K562 (cell line): ENCODE results near the gene COL28A1. TPM values are rescaled to one million over a fixed set of nuclear protein-coding genes. Genes with fewer than 3 reads are reported as not detected.

Source experiments
- ATAC-seq: fragments of 200-7000 bp; cut with Tn5 transposase; 3 replicates; pipeline ENCODE4 v1.9.1; 2020; ENCODE audit warnings: moderate library complexity
- BruUV-seq: library from RNA; stranded (reverse); fragments of 400-500 nt; replicated peaks from 2 replicates; lab custom pipeline; 2021; lab: Mats Ljungman, UMichigan
- CTCF ChIA-PET: fragments of 300-600 bp; formaldehyde crosslinking; extraction: SDS; loops from one replicate; lab custom pipeline; 2021; ENCODE audit warnings: low intra/inter-chr PET ratio; lab: Yijun Ruan, JAX
- POLR2A ChIA-PET: fragments of 300-600, 350-650 bp; sonication (Branson Sonifier 250); formaldehyde crosslinking; extraction: SDS; loops from one replicate; lab custom pipeline; 2021; ENCODE audit warnings: antibody characterized with exemption, inconsistent platforms; lab: Yijun Ruan, JAX
- DNase-seq, 4 experiments: peaks; one replicate each; pipeline versions ENCODE4 v3.0.0 to v3.0.0-alpha.2; 2011 to 2018; ENCODE audit warnings: low spot score in 3 of 4, mixed read lengths in 3 of 4; ENCODE audit errors: extremely low read depth in 1 of 4
- FAIRE-seq: peaks from 2 replicates; lab custom pipeline; 2011; peaks lifted over from hg19 to GRCh38; lab: Jason Lieb, UNC
- H2AFZ ChIP-seq: 2 replicates; pipeline ENCODE4 v1.6.0; 2011; ENCODE audit warnings: low read depth, low read length, control low read depth, inconsistent platforms
- H3K27ac ChIP-seq: fragments of 200-600 bp; 3 replicates; pipeline ENCODE4 v1.8.0; 2011; ENCODE audit warnings: low read depth, mild to moderate bottlenecking, control low read depth, inconsistent platforms, low read length, moderate library complexity, mixed read lengths; ENCODE audit errors: extremely low read depth
- H3K27me3 ChIP-seq, 2 experiments: fragments of 300-600 bp in 1 of 2; 2 replicates in 1 of 2; 3 replicates in 1 of 2; pipeline versions ENCODE4 v1.6.0 to v1.8.0; 2011; ENCODE audit warnings: inconsistent platforms in 2 of 2, low read length in 2 of 2, mild to moderate bottlenecking in 1 of 2, mixed read lengths in 1 of 2, moderate library complexity in 1 of 2; ENCODE audit not compliant: control insufficient read depth in 2 of 2, insufficient read depth in 2 of 2
- H3K36me3 ChIP-seq: fragments of 300-600 bp; 3 replicates; pipeline ENCODE4 v1.8.0; 2011; ENCODE audit warnings: mild to moderate bottlenecking, low read length, inconsistent platforms; ENCODE audit not compliant: control insufficient read depth, insufficient read depth
- H3K4me1 ChIP-seq, 2 experiments: fragments of 200-600 bp in 1 of 2; replicated peaks in 1 of 2; 2 replicates in 1 of 2; 3 replicates in 1 of 2; pipeline versions ENCODE4 v1.5.1 to v1.8.0; 2011; ENCODE audit warnings: inconsistent platforms in 2 of 2, low read length in 2 of 2, mild to moderate bottlenecking in 1 of 2, mixed read lengths in 1 of 2, moderate library complexity in 1 of 2; ENCODE audit not compliant: control insufficient read depth in 2 of 2, insufficient read depth in 2 of 2
- H3K4me2 ChIP-seq: 2 replicates; pipeline ENCODE4 v1.6.1; 2011; ENCODE audit warnings: low read length, control low read depth, inconsistent platforms, mixed read lengths; ENCODE audit not compliant: insufficient read depth
- H3K4me3 ChIP-seq: fragments of 200-600 bp; sonication (generic), shearing (Covaris generic); 2 replicates; pipeline ENCODE4 v1.5.1; 2016; ENCODE audit warnings: control low read depth, inconsistent platforms
- H3K79me2 ChIP-seq: fragments of 200-600 bp; 3 replicates; pipeline ENCODE4 v1.8.0; 2011; ENCODE audit warnings: low read length, inconsistent platforms; ENCODE audit not compliant: control insufficient read depth, insufficient read depth
- H3K9ac ChIP-seq, 2 experiments: 2 replicates each; pipeline versions ENCODE4 v1.6.0 to v1.6.1; 2011; ENCODE audit warnings: low read depth in 2 of 2, low read length in 2 of 2, control low read depth in 1 of 2, inconsistent platforms in 1 of 2, mild to moderate bottlenecking in 1 of 2, mixed read lengths in 1 of 2; ENCODE audit not compliant: insufficient read depth in 1 of 2
- H3K9me1 ChIP-seq: one replicate; pipeline ENCODE4 v1.6.0; 2011; ENCODE audit warnings: inconsistent platforms, mild to moderate bottlenecking, low read length, moderate library complexity; ENCODE audit not compliant: control insufficient read depth, insufficient read depth
- H3K9me3 ChIP-seq: replicated peaks from 2 replicates; pipeline ENCODE4 v1.5.1; 2011; ENCODE audit warnings: low read depth, low read length, inconsistent platforms; ENCODE audit not compliant: control insufficient read depth, insufficient read depth
- H4K20me1 ChIP-seq: replicated peaks from 2 replicates; pipeline ENCODE4 v1.6.1; 2011; ENCODE audit warnings: low read length, inconsistent platforms, mixed read lengths; ENCODE audit not compliant: control insufficient read depth, insufficient read depth
- ESRRA ChIP-seq: fragments of 450-650 bp; IDR thresholded peaks from 2 replicates; pipeline ENCODE4 v1.6.1; 2014; ENCODE audit warnings: low read depth, mild to moderate bottlenecking, moderate library complexity, borderline replicate concordance
- SAFB2 ChIP-seq: fragments of 200-400 bp; formaldehyde crosslinking; IDR thresholded peaks from 2 replicates; pipeline ENCODE4 v1.6.1; 2018; ENCODE audit warnings: borderline replicate concordance, low read length, low read depth, moderate library complexity; ENCODE audit not compliant: severe bottlenecking
- ZBTB17 ChIP-seq: fragments of 450-650 bp; formaldehyde crosslinking; IDR thresholded peaks from 2 replicates; pipeline ENCODE4 v1.4.0; 2020; ENCODE audit warnings: mild to moderate bottlenecking
- WGBS: fragments of 100-300 bp; shearing (Covaris generic); methylation state at CpG from one replicate; pipeline ENCODE4 v1.1.6; 2016; ENCODE audit warnings: low coverage, mixed read lengths; ENCODE audit not compliant: insufficient coverage; ENCODE audit errors: missing lambda C conversion rate; 5-methylcytosine and 5-hydroxymethylcytosine counted together
- in situ Hi-C: fragments of 300-500 bp; cut with MboI; formaldehyde crosslinking; loops from 4 replicates; pipeline ENCODE4 v1.15.0; 2018; ENCODE audit warnings: inconsistent platforms, mixed read lengths
- intact Hi-C: fragments of 100-400 bp; cut with micrococcal nuclease; formaldehyde crosslinking; loops from 2 replicates; pipeline ENCODE4 v1.14.2; 2022
- polyA plus RNA-seq, 8 experiments: library from polyadenylated mRNA; depleted of rRNA in 4 of 8; stranded (reverse) in 5 of 8; unstranded in 3 of 8; fragments of >200 nt; fragmentation: Nextera tagmentation in 2 of 8; fragmentation: Illumina TruSeq in 1 of 8; extraction: Ambion mirVana in 2 of 8; extraction: Trizol in 1 of 8; gene quantifications; 2 replicates each; pipeline versions ENCODE4 v1.2.1 to v1.2.3, GENCODE V29; 2011 to 2014; ENCODE audit warnings: inconsistent platforms in 1 of 8, missing spikeins in 1 of 8
- total RNA-seq, 7 experiments: library from RNA; depleted of rRNA in 6 of 7; stranded (reverse); fragments of >200 nt in 6 of 7; fragmentation: Illumina TruSeq in 2 of 7; extraction: Trizol in 2 of 7; gene quantifications; 2 replicates each; pipeline versions ENCODE4 v1.2.1 to v1.2.3, GENCODE V29; 2011 to 2021; ENCODE audit warnings: low replicate concordance in 1 of 7
- TF ChIP-seq, protein P1 (sequence below): fragments of 450-650 bp; IDR thresholded peaks from 2 replicates; pipeline ENCODE4 v1.7.0; 2016; ENCODE audit warnings: borderline replicate concordance
- TF ChIP-seq, protein P2 (sequence below), 2 experiments: fragments of 450-650 bp; IDR thresholded peaks; 2 replicates each; pipeline ENCODE4 v1.6.1; 2016; ENCODE audit warnings: mild to moderate bottlenecking in 2 of 2, borderline replicate concordance in 1 of 2, low read depth in 1 of 2, moderate library complexity in 1 of 2
- TF ChIP-seq, protein P3 (sequence below): fragments of 250-450 bp; sonication (Bioruptor Pico); IDR thresholded peaks from 2 replicates; pipeline ENCODE4 v1.5.0; 2021

Gene COL28A1
- total and polyA plus RNA-seq, 9 of the 15 experiments (the other 6 are each of a cell fraction or from before 2014, with no cell fraction given) = 0.03 to 0.13 (median 0.05) TPM; not detected in 3

DNA sequence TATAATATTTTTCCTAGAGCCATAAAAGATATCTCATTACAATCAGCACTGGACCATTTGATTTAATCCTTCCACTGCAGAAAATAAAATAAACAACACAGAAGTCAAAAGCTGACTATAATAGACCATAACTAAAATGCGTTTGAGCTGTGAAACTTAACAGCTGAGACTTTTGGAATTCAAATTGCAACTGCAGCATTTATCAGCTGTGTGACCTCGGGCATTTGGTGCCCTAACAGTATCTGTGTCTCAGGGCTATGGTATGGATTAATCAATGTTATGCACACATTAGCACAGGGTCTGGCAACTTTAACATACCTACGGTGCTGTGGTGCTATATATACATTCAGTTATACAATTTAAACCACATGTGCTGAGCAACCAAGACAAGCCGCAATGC is 160.1 kb downstream of the COL28A1 start:
- ATAC-seq (no peak), DNase-seq (no peak), FAIRE-seq (no peak)
- Histone ChIP-seq H3K27ac (no peak overlapping the region), H3K27me3 (peaks cover 10 to 16% of the 10 kb centered on the region in 2 experiments; a peak in 4 of 5 replicates), H3K4me1 (no peaks in the 10 kb centered on the region), H2AFZ (no peak overlapping the region), H3K4me3 (no peak overlapping the region), H4K20me1 (no peaks in the 10 kb centered on the region), H3K9me1 (no peaks in the 10 kb centered on the region), H3K79me2 (no peaks in the 10 kb centered on the region), H3K9ac (no peak overlapping the region), H3K9me3 (no peaks in the 10 kb centered on the region), H3K4me2 (no peak overlapping the region), H3K36me3 (no peaks in the 10 kb centered on the region)
- in situ Hi-C loops = no loop called here
- 15% methylated on average over 4 of the region's 4 CpGs for WGBS
- no TSS peak for BruUV-seq
- intact Hi-C loops = no loop called here
- POLR2A ChIA-PET = interaction anchor here (1.0 to 2.4 kb wide), 2 partner anchors 11 kb away, joined by 4 to 9 read pairs; no protein-coding TSS in a partner anchor
- TF ChIP-seq ESRRA = no peak
- no peak for TF ChIP-seq SAFB2
- TF ChIP-seq, protein P1, sequence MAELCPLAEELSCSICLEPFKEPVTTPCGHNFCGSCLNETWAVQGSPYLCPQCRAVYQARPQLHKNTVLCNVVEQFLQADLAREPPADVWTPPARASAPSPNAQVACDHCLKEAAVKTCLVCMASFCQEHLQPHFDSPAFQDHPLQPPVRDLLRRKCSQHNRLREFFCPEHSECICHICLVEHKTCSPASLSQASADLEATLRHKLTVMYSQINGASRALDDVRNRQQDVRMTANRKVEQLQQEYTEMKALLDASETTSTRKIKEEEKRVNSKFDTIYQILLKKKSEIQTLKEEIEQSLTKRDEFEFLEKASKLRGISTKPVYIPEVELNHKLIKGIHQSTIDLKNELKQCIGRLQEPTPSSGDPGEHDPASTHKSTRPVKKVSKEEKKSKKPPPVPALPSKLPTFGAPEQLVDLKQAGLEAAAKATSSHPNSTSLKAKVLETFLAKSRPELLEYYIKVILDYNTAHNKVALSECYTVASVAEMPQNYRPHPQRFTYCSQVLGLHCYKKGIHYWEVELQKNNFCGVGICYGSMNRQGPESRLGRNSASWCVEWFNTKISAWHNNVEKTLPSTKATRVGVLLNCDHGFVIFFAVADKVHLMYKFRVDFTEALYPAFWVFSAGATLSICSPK = no peak
- TF ChIP-seq, protein P2, sequence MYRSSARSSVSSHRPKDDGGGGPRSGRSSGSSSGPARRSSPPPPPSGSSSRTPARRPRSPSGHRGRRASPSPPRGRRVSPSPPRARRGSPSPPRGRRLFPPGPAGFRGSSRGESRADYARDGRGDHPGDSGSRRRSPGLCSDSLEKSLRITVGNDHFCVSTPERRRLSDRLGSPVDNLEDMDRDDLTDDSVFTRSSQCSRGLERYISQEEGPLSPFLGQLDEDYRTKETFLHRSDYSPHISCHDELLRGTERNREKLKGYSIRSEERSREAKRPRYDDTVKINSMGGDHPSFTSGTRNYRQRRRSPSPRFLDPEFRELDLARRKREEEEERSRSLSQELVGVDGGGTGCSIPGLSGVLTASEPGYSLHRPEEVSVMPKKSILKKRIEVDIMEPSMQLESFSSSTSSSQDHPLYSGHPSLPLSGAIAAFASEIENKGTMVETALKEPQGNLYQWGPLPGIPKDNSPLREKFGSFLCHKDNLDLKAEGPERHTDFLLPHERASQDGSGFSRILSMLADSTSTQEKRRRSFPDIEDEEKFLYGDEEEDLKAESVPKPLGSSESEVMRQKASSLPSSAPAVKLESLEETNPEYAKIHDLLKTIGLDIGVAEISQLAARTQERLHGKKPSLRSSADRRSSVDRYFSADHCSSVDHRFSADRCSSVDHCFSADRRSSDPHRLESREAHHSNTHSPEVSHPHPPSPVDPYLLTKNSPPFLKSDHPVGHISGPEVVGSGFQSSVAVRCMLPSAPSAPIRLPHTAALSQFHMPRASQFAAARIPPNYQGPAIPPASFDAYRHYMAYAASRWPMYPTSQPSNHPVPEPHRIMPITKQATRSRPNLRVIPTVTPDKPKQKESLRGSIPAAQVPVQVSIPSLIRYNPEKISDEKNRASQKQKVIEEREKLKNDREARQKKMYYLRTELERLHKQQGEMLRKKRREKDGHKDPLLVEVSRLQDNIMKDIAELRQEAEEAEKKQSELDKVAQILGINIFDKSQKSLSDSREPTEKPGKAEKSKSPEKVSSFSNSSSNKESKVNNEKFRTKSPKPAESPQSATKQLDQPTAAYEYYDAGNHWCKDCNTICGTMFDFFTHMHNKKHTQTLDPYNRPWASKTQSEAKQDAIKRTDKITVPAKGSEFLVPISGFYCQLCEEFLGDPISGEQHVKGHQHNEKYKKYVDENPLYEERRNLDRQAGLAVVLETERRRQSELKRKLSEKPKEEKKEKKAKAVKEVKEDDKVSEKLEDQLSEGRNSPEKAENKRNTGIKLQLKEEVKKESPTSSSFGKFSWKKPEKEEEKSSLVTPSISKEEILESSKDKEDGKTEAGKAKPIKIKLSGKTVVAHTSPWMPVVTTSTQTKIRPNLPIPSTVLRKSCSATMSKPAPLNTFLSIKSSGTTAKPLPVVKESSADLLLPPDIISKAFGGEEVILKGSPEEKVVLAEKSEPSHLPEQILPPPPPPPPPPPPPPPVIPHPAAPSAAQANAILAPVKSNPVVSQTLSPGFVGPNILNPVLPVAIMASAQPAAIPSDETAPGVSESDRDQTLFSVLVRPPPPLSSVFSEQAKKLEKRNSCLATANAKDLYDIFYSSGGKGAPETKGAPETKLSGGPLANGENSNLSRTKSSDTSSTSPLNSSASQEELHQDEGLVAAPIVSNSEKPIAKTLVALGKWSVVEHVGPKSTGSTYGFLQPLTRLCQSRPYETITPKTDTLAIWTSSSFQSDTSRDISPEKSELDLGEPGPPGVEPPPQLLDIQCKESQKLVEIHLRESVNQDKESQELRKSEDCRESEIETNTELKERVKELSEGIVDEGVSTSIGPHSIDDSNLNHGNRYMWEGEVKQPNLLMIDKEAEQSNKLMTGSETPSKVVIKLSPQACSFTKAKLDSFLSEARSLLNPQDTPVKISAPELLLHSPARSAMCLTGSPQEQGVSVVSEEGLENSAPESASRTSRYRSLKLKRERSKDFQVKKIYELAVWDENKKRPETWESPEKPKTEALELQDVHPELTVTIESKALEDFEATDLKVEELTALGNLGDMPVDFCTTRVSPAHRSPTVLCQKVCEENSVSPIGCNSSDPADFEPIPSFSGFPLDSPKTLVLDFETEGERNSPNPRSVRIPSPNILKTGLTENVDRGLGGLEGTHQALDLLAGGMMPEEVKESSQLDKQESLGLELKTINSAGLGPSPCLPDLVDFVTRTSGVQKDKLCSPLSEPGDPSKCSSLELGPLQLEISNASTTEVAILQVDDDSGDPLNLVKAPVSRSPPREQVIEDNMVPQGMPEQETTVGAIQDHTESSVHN (IDR thresholded peaks at IDR 0.05; ENCODE audit: borderline replicate concordance in 1 of 2, low read depth in 1 of 2) = no peak
- TF ChIP-seq, protein P3, sequence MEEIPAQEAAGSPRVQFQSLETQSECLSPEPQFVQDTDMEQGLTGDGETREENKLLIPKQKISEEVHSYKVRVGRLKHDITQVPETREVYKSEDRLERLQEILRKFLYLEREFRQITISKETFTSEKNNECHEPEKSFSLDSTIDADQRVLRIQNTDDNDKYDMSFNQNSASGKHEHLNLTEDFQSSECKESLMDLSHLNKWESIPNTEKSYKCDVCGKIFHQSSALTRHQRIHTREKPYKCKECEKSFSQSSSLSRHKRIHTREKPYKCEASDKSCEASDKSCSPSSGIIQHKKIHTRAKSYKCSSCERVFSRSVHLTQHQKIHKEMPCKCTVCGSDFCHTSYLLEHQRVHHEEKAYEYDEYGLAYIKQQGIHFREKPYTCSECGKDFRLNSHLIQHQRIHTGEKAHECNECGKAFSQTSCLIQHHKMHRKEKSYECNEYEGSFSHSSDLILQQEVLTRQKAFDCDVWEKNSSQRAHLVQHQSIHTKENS = no peak
- TF ChIP-seq ZBTB17 (CRISPR knock-in tag) = no peak
- TF ChIP-seq, all 486 proteins: peak for 0
- CTCF ChIA-PET = no interaction called here
